ENCODE results near the gene SLC24A3.

The SLC24A3 gene

GRCh38 chr20:19557291-19557690 is 344.8 kb downstream of the SLC24A3 start:
- H3K4me3 ChIP-seq (replicated peaks; ENCODE audit: low read depth, low read length) = no peak overlapping the region
- DNase-seq (ENCODE audit: extremely low read depth, low read depth) = no peak
- no peak for TF ChIP-seq CTCF (IDR thresholded peaks at IDR 0.05; ENCODE audit: low read depth, low read length, missing control alignments)

GRCh38 chr20:19560881-19561480 is 348.5 kb downstream of the SLC24A3 start:
- H3K4me3 ChIP-seq (replicated peaks; ENCODE audit: low read depth, low read length) = no peak overlapping the region
- peak; percentile 38 for DNase-seq (ENCODE audit: extremely low read depth, low read depth)
- TF ChIP-seq CTCF (IDR thresholded peaks at IDR 0.05; ENCODE audit: low read depth, low read length, missing control alignments) = no peak

- no peak for DNase-seq (ENCODE audit: extremely low read depth, low read depth)
- no peak for TF ChIP-seq CTCF (IDR thresholded peaks at IDR 0.05; ENCODE audit: low read depth, low read length, missing control alignments)
- H3K4me3 ChIP-seq (replicated peaks; ENCODE audit: low read depth, low read length) = no peak overlapping the region
Observed at GRCh38 chr20:19562426-19562825, 350.0 kb downstream of the SLC24A3 start.

- no peak overlapping the region for H3K4me3 ChIP-seq (replicated peaks; ENCODE audit: low read depth, low read length)
- DNase-seq (ENCODE audit: extremely low read depth, low read depth) = no peak
- no peak for TF ChIP-seq CTCF (IDR thresholded peaks at IDR 0.05; ENCODE audit: low read depth, low read length, missing control alignments)
Observed at GRCh38 chr20:19564261-19564660, 351.8 kb downstream of the SLC24A3 start.

GRCh38 chr20:19565736-19566135 is 353.3 kb downstream of the SLC24A3 start:
- no peak for TF ChIP-seq CTCF (IDR thresholded peaks at IDR 0.05; ENCODE audit: low read depth, low read length, missing control alignments)
- DNase-seq (ENCODE audit: extremely low read depth, low read depth) = no peak
- H3K4me3 ChIP-seq (replicated peaks; ENCODE audit: low read depth, low read length) = no peak overlapping the region

GRCh38 chr20:19566226-19566945 is 353.9 kb downstream of the SLC24A3 start:
- TF ChIP-seq CTCF (IDR thresholded peaks at IDR 0.05; ENCODE audit: low read depth, low read length, missing control alignments) = no peak
- no peak overlapping the region for H3K4me3 ChIP-seq (replicated peaks; ENCODE audit: low read depth, low read length)
- no peak for DNase-seq (ENCODE audit: extremely low read depth, low read depth)
